Fibroblast of lung (primary cell): Measurements from ENCODE around the gene TMEM135. TPM values are rescaled to one million over a fixed set of nuclear protein-coding genes. Genes with fewer than 3 reads are reported as not detected.
"Not testable (repeated sequence)": the region's sequence is repeated elsewhere in the genome, so short reads cannot be mapped to it uniquely, and the experiment has no call there.

ENCODE experiments used
- DNase-seq, 2 donors: peaks; one replicate each; pipeline versions ENCODE4 v3.0.0 to v3.0.0-alpha.2; 2010; ENCODE audit warnings: low read depth in 2 of 2
- H2AFZ ChIP-seq: 2 replicates; pipeline ENCODE4 v1.5.1; 2012; ENCODE audit warnings: low read length, control low read depth, inconsistent platforms
- H3K27ac ChIP-seq: 2 replicates; pipeline ENCODE4 v1.5.1; 2011; ENCODE audit warnings: low read length, control low read depth; ENCODE audit not compliant: insufficient read depth
- H3K27me3 ChIP-seq: 2 replicates; pipeline ENCODE4 v1.5.1; 2011; ENCODE audit warnings: mild to moderate bottlenecking, low read length; ENCODE audit not compliant: control insufficient read depth, insufficient read depth
- H3K36me3 ChIP-seq: 2 replicates; pipeline ENCODE4 v1.5.1; 2011; ENCODE audit warnings: low read length; ENCODE audit not compliant: control insufficient read depth, insufficient read depth
- H3K4me1 ChIP-seq: 2 replicates; pipeline ENCODE4 v1.5.1; 2011; ENCODE audit warnings: low read length; ENCODE audit not compliant: control insufficient read depth, insufficient read depth; ENCODE audit errors: extremely low read depth
- H3K4me2 ChIP-seq: 2 replicates; pipeline ENCODE4 v1.5.1; 2011; ENCODE audit warnings: low read length, control low read depth; ENCODE audit not compliant: insufficient read depth; ENCODE audit errors: extremely low read depth
- H3K4me3 ChIP-seq, 4 experiments: fragments of 200-600 bp in 1 of 4; sonication (generic) in 1 of 4; replicated peaks in 1 of 4; 2 replicates each; pipeline ENCODE4 v1.5.1; 2011 to 2016; ENCODE audit warnings: low read length in 4 of 4, low read depth in 3 of 4, mild to moderate bottlenecking in 3 of 4, control low read depth in 2 of 4, inconsistent platforms in 1 of 4, mixed read lengths in 1 of 4; ENCODE audit not compliant: insufficient read depth in 1 of 4; ENCODE audit errors: control extremely low read depth in 1 of 4
- H3K79me2 ChIP-seq: 2 replicates; pipeline ENCODE4 v1.5.1; 2012; ENCODE audit warnings: mild to moderate bottlenecking, low read length, inconsistent platforms; ENCODE audit not compliant: control insufficient read depth, insufficient read depth
- H3K9ac ChIP-seq: 2 replicates; pipeline ENCODE4 v1.5.1; 2011; ENCODE audit warnings: mild to moderate bottlenecking, low read length, control low read depth; ENCODE audit not compliant: insufficient read depth
- H3K9me3 ChIP-seq: 2 replicates; pipeline ENCODE4 v1.5.1; 2012; ENCODE audit warnings: low read depth, low read length; ENCODE audit not compliant: control insufficient read depth, insufficient read depth
- H4K20me1 ChIP-seq: 2 replicates; pipeline ENCODE4 v1.5.1; 2011; ENCODE audit warnings: low read length; ENCODE audit not compliant: control insufficient read depth, insufficient read depth; ENCODE audit errors: extremely low read depth
- CTCF ChIP-seq, 2 donors: IDR thresholded peaks in 1 of 2; conservative IDR thresholded peaks in 1 of 2; 1 replicate in 1 of 2; 2 replicates in 1 of 2; pipeline ENCODE4 v1.5.1; 2011 to 2012; ENCODE audit warnings: low read length in 2 of 2, control low read depth in 1 of 2, inconsistent platforms in 1 of 2, low read depth in 1 of 2, mild to moderate bottlenecking in 1 of 2
- EZH2 ChIP-seq: IDR thresholded peaks from 2 replicates; pipeline ENCODE4 v1.5.1; 2012; ENCODE audit warnings: low read length, control low read depth, mild to moderate bottlenecking; ENCODE audit errors: missing control alignments
- polyA plus RNA-seq, 2 donors: library from polyadenylated mRNA; depleted of rRNA in 1 of 2; stranded (reverse) in 1 of 2; unstranded in 1 of 2; fragments of >200 nt; gene quantifications; 2 replicates each; pipeline ENCODE4 v1.2.1, GENCODE V29; 2011 to 2012; ENCODE audit warnings: missing spikeins in 1 of 2
- total RNA-seq: library from RNA; depleted of rRNA; stranded (reverse); fragments of >200 nt; gene quantifications from 2 replicates; pipeline ENCODE4 v1.2.1, GENCODE V29; 2014

The TMEM135 gene
- total and polyA plus RNA-seq, 2 donors (not counting 1 experiment from before 2014, with no cell fraction given), result 17.3 to 20.6 TPM

- Histone ChIP-seq H3K9ac (no peak overlapping the region), H4K20me1 (peaks cover 1% of the 10 kb centered on the region), H3K27me3 (no peaks in the 10 kb centered on the region), H3K4me2 (no peak overlapping the region), H3K27ac (no peak overlapping the region), H3K9me3 (no peaks in the 10 kb centered on the region), H3K4me3 (no peak overlapping the region), H2AFZ (no peak overlapping the region), H3K4me1 (no peaks in the 10 kb centered on the region), H3K36me3 (no peaks in the 10 kb centered on the region), H3K79me2 (no peaks in the 10 kb centered on the region)
- DNase-seq, result peak; percentile 20 to 29
- TF ChIP-seq CTCF (conservative IDR thresholded peaks at IDR 0.05 in 1 of 2, IDR thresholded peaks at IDR 0.05 in 1 of 2; ENCODE audit: low read depth in 1 of 2, low read length in 2 of 2) (peak; percentile 49 to 80), EZH2 (no peak)
Observed at GRCh38 chr11:87097582-87097981, 59.8 kb downstream of the TMEM135 start.

GRCh38 chr11:87101956-87102580, 64.3 kb downstream of the TMEM135 start:
- TF ChIP-seq EZH2 (no peak), CTCF (conservative IDR thresholded peaks at IDR 0.05 in 1 of 2, IDR thresholded peaks at IDR 0.05 in 1 of 2; ENCODE audit: low read depth in 1 of 2, low read length in 2 of 2) (no peak)
- no peak for DNase-seq
- no peaks in the 10 kb centered on the region for H3K4me1 ChIP-seq
- no peak overlapping the region for H3K4me3 ChIP-seq
- no peak overlapping the region for H3K9ac ChIP-seq
- no peaks in the 10 kb centered on the region for H3K27me3 ChIP-seq
- peaks cover 1% of the 10 kb centered on the region for H4K20me1 ChIP-seq
- H3K9me3 ChIP-seq, result no peaks in the 10 kb centered on the region
- H3K36me3 ChIP-seq, result no peaks in the 10 kb centered on the region
- H3K4me2 ChIP-seq, result no peak overlapping the region
- no peak overlapping the region for H2AFZ ChIP-seq
- H3K27ac ChIP-seq, result no peak overlapping the region
- no peaks in the 10 kb centered on the region for H3K79me2 ChIP-seq

- not testable (repeated sequence) for H3K27ac ChIP-seq, H3K4me3 ChIP-seq, H4K20me1 ChIP-seq, H3K27me3 ChIP-seq, H3K9ac ChIP-seq, H3K4me2 ChIP-seq, H3K79me2 ChIP-seq, H3K9me3 ChIP-seq, DNase-seq, H3K4me1 ChIP-seq, H2AFZ ChIP-seq, H3K36me3 ChIP-seq
Observed at GRCh38 chr11:87105826-87106225, 68.1 kb downstream of the TMEM135 start.

GRCh38 chr11:87107379-87107778, 69.6 kb downstream of the TMEM135 start:
- H3K9ac ChIP-seq, H3K27ac ChIP-seq, H3K79me2 ChIP-seq, DNase-seq, H3K4me1 ChIP-seq, H3K27me3 ChIP-seq, H4K20me1 ChIP-seq, H3K9me3 ChIP-seq, H2AFZ ChIP-seq, H3K4me2 ChIP-seq, H3K4me3 ChIP-seq, H3K36me3 ChIP-seq: not testable (repeated sequence)
